ENCODE results near the gene MTOR. TPM values are rescaled to one million over a fixed set of nuclear protein-coding genes. Genes with fewer than 3 reads are reported as not detected.
A peak's percentile ranks its signal among the peaks of the same experiment; 100 is the strongest.
"Not testable (repeated sequence)": the region's sequence is repeated elsewhere in the genome, so short reads cannot be mapped to it uniquely, and the experiment has no call there.

Gene MTOR
- total RNA-seq, 1 donor from 2014 or later: 31.9 TPM

DNA sequence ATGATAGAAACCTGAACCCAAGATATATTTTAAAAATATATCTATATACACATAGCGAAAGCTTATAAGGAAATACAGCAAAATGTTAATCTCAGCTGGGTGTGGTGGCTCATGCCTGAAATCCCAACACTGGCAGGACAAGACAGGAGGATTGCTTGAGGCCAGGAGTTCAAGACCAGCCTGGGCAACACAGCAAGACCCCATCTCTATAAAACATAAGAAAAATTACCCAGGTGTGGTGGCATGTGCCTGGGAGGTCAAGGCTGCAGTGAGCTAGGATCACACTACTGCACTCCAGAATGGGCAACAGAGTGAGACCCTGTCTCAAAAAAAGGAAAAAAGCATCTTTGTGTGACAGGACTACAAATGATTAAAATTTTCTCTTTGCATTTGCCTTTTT, 196.6 kb downstream of the MTOR start:
- no peak for FAIRE-seq
- H3K4me3 ChIP-seq (ENCODE audit: low read depth, low read length): no peak overlapping the region
- no peaks in the 10 kb centered on the region for H3K27me3 ChIP-seq (ENCODE audit: control insufficient read depth, insufficient read depth, low read length)
- DNase-seq (ENCODE audit: low read depth): no peak
- peaks cover 27% of the 10 kb centered on the region for H3K36me3 ChIP-seq (ENCODE audit: control insufficient read depth, insufficient read depth, low read length)
- TF ChIP-seq, protein P1, sequence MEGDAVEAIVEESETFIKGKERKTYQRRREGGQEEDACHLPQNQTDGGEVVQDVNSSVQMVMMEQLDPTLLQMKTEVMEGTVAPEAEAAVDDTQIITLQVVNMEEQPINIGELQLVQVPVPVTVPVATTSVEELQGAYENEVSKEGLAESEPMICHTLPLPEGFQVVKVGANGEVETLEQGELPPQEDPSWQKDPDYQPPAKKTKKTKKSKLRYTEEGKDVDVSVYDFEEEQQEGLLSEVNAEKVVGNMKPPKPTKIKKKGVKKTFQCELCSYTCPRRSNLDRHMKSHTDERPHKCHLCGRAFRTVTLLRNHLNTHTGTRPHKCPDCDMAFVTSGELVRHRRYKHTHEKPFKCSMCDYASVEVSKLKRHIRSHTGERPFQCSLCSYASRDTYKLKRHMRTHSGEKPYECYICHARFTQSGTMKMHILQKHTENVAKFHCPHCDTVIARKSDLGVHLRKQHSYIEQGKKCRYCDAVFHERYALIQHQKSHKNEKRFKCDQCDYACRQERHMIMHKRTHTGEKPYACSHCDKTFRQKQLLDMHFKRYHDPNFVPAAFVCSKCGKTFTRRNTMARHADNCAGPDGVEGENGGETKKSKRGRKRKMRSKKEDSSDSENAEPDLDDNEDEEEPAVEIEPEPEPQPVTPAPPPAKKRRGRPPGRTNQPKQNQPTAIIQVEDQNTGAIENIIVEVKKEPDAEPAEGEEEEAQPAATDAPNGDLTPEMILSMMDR (IDR thresholded peaks at IDR 0.05; ENCODE audit: insufficient read depth, low read length, severe bottlenecking): no peak

DNA sequence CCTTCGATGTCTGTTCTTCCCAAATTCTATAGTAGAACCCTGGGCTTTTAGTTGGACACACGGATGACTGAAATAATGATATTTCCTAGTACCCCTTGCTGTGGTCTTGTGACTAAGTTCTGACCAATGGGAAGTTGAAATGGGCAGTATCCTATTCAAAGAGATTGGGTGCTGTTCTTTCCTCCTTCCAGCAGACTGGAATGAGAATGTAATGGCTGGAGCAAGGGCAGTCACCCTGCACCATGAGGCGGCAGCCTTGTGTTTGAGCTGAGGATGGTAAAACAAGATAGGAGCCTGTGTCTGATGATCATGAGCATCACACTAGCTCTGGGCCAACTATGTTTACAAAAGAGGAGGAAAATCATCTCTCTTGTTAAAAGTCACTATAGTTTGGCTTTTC, 197.4 kb downstream of the MTOR start:
- H3K36me3 ChIP-seq (ENCODE audit: control insufficient read depth, insufficient read depth, low read length): peaks cover 25% of the 10 kb centered on the region
- TF ChIP-seq, protein P1 (IDR thresholded peaks at IDR 0.05; ENCODE audit: insufficient read depth, low read length, severe bottlenecking): no peak
- H3K27me3 ChIP-seq (ENCODE audit: control insufficient read depth, insufficient read depth, low read length): no peaks in the 10 kb centered on the region
- no peak for DNase-seq (ENCODE audit: low read depth)
- H3K4me3 ChIP-seq (ENCODE audit: low read depth, low read length): no peak overlapping the region
- FAIRE-seq: no peak

DNA sequence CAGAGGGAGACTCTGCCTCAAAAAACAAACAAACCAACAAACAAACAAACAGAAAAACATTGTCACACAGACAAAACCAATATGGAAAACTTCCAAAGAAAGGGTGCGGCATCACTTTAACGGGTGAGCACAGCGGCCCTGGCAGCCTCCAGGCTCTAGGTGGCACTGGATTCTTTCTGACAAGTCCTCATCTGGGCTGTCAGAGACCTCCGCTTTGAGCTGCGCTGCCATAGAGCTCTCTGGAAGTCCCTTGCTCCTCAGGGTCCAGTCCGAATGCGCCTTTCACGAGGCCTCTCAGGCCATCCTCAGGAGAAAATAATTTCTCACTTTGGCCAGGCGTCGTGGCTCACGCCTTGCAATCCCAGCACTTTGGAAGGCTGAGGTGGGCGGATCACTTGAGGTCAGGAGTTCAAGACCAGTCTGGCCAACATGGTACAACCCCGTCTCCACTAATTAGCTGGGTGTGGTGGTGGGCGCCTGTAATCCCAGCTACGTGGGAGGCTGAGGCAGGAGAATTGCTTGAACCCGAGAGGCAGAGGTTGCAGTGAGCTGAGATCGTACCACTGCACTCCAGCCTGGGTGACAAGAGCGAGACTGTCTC, 198.3 kb downstream of the MTOR start:
- H3K4me3 ChIP-seq (ENCODE audit: low read depth, low read length); DNase-seq (ENCODE audit: low read depth); H3K27me3 ChIP-seq (ENCODE audit: control insufficient read depth, insufficient read depth, low read length); FAIRE-seq: not testable (repeated sequence)
- H3K36me3 ChIP-seq (ENCODE audit: control insufficient read depth, insufficient read depth, low read length): peaks cover 23% of the 10 kb centered on the region

DNA sequence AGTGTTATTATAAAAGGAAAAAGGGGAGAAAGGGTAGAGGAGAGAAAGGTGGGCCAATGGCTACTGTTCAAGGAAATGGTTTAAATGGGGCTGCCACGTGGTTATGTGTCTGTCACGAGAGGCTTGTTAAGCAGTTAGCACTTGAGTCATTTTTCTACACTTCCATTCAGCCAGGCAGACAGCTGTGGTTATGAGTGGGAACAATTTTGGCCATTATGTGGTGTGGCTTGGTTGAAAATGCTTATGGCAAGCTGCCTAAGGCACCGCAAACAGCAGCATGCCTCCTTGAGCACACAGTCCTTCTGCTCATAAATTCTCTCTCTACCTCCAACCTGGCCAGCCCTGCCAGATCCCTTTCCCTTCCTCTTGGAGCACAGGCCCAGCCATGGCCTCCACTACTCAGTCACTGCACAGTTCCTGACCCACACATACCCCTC, 199.4 kb downstream of the MTOR start:
- Histone ChIP-seq H3K27me3 (ENCODE audit: control insufficient read depth, insufficient read depth, low read length) (no peaks in the 10 kb centered on the region), H3K4me3 (ENCODE audit: low read depth, low read length) (no peak overlapping the region), H3K36me3 (ENCODE audit: control insufficient read depth, insufficient read depth, low read length) (peaks cover 19% of the 10 kb centered on the region)
- FAIRE-seq: no peak
- TF ChIP-seq, protein P1 (IDR thresholded peaks at IDR 0.05; ENCODE audit: insufficient read depth, low read length, severe bottlenecking): no peak
- no peak for DNase-seq (ENCODE audit: low read depth)

DNA sequence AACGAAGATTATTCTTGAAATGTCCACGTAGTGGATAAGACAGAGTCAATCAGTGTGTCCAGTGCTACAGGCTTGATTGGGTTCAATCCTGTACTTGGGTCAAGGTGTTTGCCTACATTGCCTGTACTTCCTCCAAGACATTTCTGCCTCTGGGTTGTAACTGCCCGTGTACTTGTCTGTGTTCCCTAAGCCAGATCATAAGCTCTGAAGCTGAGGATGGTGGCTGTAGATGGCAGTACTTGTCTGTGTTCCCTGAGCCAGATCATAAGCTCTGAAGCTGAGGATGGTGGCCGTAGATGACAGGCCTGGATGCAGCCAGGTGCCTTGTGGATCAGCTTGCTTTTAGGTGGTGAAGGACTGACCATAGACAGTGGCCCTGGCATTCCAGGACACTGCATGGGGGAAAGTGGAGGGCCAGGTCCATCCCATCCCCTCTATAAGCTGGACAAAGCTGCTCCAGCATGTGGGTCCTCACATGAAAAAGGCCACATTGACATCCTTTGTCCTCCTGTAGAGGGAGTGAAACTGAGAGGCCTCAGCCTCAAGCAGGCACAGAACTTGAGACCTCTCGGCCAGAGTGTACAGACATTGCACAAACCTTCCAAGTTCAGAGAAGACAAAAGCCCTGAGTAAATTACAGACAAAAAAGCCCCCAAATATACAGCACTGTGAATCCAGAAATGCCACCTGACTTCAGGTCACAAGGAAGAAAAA, 200.5 kb downstream of the MTOR start:
- TF ChIP-seq, protein P1 (IDR thresholded peaks at IDR 0.05; ENCODE audit: insufficient read depth, low read length, severe bottlenecking): no peak

DNA sequence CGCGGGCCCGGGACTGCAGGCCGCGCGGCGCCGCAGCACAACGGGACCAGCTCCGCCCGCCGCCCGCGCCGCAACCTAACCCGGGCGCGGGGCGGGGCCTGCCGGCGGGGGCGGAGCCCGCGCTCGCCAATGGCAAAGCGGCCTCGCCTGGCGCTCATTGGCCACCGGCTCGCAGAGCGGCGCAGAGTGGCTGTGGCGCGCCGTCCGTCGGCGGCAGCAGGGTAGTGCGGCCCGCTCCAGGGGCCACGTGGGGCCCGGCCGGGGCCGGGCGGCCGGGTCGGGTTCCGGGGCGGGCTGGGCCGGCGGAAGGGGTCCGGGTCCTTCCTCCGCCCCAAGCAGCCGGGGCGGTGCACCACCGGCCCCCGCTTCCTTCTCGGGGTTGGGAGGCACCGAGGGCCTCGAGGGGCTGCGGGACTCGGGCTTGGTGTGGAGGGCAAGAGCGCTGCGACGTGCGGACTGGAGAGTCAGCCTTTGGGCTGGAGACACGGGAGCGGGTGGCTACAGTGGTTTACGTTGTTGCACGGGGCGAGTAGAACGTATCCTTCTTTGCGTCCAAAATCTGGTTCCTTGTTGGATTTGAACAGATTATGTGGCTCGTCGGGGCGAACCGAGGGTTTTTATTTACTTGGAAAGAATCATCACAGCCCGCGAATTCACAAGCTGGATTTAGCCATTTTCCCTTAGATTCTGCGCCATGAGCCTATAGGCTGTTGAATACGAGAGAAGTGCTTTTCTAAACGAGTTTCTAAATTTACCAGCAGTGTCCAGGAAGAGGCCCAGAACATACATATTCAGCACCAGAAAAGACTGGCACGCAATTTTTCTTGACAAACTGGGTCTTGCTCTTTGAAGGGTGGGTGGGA, 202.2 kb downstream of the MTOR start, which contains the start of gene SRM:
TSS of gene SRM (minus strand) at position 51 of the 863 bp plus-strand sequence. CDS start 75 bp downstream, outside the sequence.
- DNase-seq (ENCODE audit: low read depth): peak; percentile 77
- Histone ChIP-seq H3K4me3 (ENCODE audit: low read depth, low read length) (peak within 1 kb of the TSS; percentile 98), H3K27me3 (ENCODE audit: control insufficient read depth, insufficient read depth, low read length) (no peaks in the 10 kb centered on the region), H3K36me3 (ENCODE audit: control insufficient read depth, insufficient read depth, low read length) (peaks cover 20% of the 10 kb centered on the region)
- TF ChIP-seq, protein P1 (IDR thresholded peaks at IDR 0.05; ENCODE audit: insufficient read depth, low read length, severe bottlenecking): peak; percentile 36
- FAIRE-seq: no peak

More for the DNA sequence above, 200.5 kb downstream of the MTOR start:
- H3K27me3 ChIP-seq (ENCODE audit: control insufficient read depth, insufficient read depth, low read length): no peaks in the 10 kb centered on the region
- H3K36me3 ChIP-seq (ENCODE audit: control insufficient read depth, insufficient read depth, low read length): peaks cover 18% of the 10 kb centered on the region
- DNase-seq (ENCODE audit: low read depth): no peak
- no peak overlapping the region for H3K4me3 ChIP-seq (ENCODE audit: low read depth, low read length)
- no peak for FAIRE-seq
